NCI-H2196 (cell line): ENCODE data around the gene AGAP4.
"Not testable (repeated sequence)": the region's sequence is repeated elsewhere in the genome, so short reads cannot be mapped to it uniquely, and the experiment has no call there.

ENCODE experiments used
- DNase-seq: peaks from one replicate; lab custom pipeline; 2025; ENCODE audit not compliant: unreplicated experiment; lab: John Stamatoyannopoulos, UW

The AGAP4 gene

GRCh38 chr10:45790694-45791426, 56.4 kb downstream of the AGAP4 start:
- not testable (repeated sequence) for DNase-seq

DNA sequence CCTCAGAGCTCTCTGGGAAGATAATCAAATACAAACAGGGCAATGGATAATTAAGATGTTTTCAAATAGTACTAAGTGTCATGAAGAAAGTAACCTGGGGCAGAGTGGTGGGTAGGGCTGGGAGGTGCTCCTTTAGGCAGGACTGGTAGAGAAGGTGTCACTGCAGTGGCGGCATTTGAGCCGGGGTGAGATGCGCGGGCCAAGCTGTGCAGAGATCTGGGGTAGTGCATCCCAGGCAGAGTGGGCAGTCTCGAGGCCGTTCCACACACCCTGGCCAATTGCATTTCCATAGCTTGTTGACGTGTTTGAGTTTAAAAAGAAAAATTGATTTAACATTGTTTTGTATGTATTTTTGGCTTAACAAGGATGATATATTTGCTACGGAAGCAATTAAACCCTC, 57.3 kb downstream of the AGAP4 start:
- not testable (repeated sequence) for DNase-seq

- not testable (repeated sequence) for DNase-seq
Observed at GRCh38 chr10:45787212-45787741, 60.0 kb downstream of the AGAP4 start.

DNA sequence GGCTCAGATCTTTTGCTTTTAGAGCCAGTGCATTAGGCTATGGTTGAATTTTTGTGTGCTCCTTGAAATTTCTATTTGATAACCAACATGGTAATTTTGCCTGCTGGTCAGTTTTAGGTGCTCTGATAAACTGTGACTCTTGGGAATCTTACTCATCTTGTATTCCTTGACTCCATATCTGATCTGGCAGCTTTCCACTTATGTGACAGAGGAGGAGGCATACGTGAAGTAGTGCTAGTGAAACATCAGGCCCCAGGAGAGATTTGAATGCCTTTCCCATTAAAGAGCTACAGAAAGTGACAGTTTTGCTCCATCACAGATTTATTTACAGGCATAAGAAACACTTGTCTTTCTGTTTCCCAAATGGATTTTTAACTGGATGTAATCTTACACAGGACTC, 61.1 kb downstream of the AGAP4 start:
- DNase-seq: not testable (repeated sequence)
